Measurements from ENCODE around the gene GLIS1.

GLIS1 gene

GRCh38 chr1:53592521-53592982 is 146.4 kb downstream of the GLIS1 start:
- TF ChIP-seq, protein P1, sequence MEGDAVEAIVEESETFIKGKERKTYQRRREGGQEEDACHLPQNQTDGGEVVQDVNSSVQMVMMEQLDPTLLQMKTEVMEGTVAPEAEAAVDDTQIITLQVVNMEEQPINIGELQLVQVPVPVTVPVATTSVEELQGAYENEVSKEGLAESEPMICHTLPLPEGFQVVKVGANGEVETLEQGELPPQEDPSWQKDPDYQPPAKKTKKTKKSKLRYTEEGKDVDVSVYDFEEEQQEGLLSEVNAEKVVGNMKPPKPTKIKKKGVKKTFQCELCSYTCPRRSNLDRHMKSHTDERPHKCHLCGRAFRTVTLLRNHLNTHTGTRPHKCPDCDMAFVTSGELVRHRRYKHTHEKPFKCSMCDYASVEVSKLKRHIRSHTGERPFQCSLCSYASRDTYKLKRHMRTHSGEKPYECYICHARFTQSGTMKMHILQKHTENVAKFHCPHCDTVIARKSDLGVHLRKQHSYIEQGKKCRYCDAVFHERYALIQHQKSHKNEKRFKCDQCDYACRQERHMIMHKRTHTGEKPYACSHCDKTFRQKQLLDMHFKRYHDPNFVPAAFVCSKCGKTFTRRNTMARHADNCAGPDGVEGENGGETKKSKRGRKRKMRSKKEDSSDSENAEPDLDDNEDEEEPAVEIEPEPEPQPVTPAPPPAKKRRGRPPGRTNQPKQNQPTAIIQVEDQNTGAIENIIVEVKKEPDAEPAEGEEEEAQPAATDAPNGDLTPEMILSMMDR (conservative IDR thresholded peaks at IDR 0.05; ENCODE audit: low read depth, low read length), result peak; percentile 7
- no peak overlapping the region for H3K4me3 ChIP-seq (ENCODE audit: low read length)
- DNase-seq (ENCODE audit: low read depth), result no peak

DNA sequence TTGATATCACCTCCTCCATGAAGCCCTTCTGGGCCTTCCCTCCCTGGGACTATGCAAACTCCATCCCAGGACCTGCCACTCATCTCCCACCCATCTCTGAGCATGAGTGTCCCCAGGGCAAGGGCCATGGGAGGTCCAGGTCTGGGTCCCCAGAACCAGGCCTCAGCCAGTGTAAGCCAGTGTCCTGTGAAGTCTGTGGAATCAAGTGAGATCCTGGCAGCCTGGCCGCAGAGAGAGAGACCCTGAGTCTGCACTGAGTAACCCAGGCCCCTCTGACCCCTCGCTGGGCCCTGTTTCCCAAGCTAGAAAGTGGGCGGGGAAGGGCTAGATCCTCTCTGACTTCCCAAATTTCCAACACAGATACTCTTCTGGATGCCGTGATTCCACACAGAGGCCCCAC is 147.0 kb downstream of the GLIS1 start:
- DNase-seq (ENCODE audit: low read depth), result no peak
- no peak overlapping the region for H3K4me3 ChIP-seq (ENCODE audit: low read length)
- TF ChIP-seq, protein P1 (conservative IDR thresholded peaks at IDR 0.05; ENCODE audit: low read depth, low read length), result no peak

DNA sequence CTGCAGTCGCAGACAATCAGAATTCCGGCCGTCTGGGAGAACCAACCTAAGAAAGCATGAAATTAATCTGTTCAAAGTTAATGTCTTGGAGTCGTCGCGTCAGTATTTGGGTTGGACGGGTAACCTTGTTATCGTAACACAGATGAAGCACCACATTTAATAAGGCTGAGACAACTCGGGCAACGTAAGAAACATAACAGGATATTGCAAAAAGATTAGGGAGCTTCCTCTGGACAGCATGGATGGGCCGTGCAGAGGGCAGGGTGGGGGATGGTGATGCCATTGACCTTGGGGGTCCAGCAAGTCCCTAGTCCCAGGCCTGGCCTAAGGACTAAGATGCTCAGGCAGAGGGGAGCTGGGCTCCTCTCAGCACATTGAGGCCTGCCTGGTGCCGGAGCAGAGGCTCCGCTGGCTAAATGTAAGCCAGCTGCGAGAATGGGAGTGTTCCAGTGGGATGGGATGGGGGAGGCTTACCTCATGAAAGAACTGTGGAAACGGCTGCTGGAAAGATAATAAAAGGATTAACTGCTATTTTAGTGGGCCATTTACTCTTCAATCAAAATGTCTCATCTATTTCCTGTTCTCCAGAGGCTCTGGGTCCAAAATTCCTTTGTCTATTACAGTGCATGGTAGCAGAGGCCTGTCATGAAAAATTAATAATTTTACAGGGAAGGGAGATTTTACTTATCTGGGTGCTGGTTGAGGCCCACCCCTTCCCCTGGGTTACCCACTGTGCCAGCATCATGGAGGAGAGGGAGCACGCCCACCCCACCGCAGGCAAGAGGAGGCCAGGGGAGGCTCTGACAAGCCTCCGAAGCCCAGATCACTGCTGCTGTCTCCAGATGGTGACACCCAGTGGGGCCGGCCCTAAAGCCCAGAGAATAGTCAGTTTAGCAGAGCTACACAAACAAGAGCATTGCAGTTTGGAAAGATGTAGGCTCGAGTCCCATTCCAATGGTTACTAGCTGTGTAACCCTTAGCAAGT is 148.1 kb downstream of the GLIS1 start:
- no peak for DNase-seq (ENCODE audit: low read depth)
- TF ChIP-seq, protein P1 (conservative IDR thresholded peaks at IDR 0.05; ENCODE audit: low read depth, low read length), result no peak
- no peak overlapping the region for H3K4me3 ChIP-seq (ENCODE audit: low read length)

DNA sequence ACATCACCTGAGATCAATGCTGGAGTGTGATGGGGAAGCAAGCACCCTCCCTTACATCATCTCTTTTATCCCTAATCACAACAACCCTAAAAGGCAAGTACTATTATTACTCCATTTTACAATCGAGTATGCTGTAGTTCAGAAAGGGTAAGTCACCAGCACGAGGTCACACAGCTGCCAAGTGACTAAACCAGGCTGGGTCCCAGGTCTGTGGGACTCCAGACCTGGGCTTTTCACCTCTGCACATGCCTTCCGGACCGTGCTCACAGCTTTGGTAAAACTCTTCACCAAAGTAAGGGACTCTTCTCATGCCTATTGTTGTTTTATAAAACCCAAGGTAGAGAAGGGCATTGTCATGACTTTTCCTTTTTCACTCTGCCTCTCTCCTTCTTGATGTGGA is 148.9 kb downstream of the GLIS1 start:
- DNase-seq (ENCODE audit: low read depth), result no peak
- TF ChIP-seq, protein P1 (conservative IDR thresholded peaks at IDR 0.05; ENCODE audit: low read depth, low read length), result no peak
- no peak overlapping the region for H3K4me3 ChIP-seq (ENCODE audit: low read length)

- TF ChIP-seq, protein P1 (conservative IDR thresholded peaks at IDR 0.05; ENCODE audit: low read depth, low read length), result no peak
- no peak overlapping the region for H3K4me3 ChIP-seq (ENCODE audit: low read length)
Observed at GRCh38 chr1:53589043-53589887, 149.7 kb downstream of the GLIS1 start.

DNA sequence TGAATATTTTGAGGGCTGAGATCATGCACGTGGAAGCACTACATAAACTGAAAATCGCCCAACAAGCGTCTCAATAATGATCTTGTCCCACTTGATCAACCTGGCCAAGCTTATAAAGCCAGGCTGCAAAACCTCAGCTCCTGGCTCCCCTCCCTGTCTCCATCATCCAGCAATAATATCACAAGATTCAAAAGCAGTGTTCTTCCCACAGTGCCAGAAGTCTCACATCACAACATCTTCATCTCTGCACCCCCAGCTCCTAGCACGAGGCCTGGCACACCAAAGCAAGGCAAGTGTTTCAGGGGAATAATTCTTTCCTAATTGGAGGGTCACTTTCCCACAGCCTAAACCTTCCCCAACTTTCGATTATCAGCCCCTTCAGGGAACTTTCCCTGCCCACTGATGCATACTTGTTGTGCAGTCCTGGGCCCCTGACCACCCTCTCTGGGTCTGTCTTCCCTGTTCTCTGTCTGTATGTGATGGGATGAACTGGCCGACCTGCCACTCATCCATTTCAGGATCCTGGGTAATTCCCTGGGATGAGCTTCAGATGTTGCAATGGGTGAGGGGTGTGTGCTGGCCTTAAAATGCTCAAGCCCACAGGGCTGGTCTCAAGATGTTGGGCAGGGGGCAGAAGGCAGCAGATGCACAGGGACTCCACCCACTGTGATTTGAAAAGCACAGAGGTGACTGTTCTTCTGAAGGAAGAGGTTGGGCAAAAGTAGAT is 150.7 kb downstream of the GLIS1 start:
- TF ChIP-seq, protein P1 (conservative IDR thresholded peaks at IDR 0.05; ENCODE audit: low read depth, low read length), result no peak
- H3K4me3 ChIP-seq (ENCODE audit: low read length), result no peak overlapping the region
- DNase-seq (ENCODE audit: low read depth), result no peak

More at GRCh38 chr1:53589043-53589887, 149.7 kb downstream of the GLIS1 start:
- DNase-seq (ENCODE audit: low read depth), result no peak

Measured in retinal pigment epithelial cell (primary cell).